ENCODE data around the gene COG5.

COG5 gene

DNA sequence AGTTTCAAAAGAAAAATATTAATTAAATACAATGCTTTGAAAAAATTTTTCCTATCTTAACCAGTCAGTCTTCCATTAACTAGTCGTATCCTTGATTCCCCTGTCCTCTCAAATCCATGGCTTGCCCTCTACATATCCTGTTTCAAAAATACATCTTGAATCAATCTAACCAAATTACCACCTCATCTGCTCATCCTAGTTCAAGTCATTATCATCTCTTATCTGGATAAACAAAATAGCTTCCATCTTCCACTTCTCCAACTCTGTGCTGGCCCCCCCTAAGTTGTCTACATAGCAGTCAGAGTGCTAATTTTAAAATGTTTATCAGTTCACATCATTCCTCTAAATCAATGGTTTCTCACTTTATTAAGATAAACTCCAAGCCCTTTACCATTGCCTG lies 269.5 kb downstream of the COG5 start:
- no peak overlapping the region for H3K27ac Mint-ChIP-seq
- DNase-seq (ENCODE audit: low spot score in 2 of 2) = no peak
- no peaks in the 10 kb centered on the region for H3K9me3 Mint-ChIP-seq
- no peak for ATAC-seq
- H3K4me3 Mint-ChIP-seq = no peak overlapping the region
- no peaks in the 10 kb centered on the region for H3K4me1 Mint-ChIP-seq
- peaks cover 19% of the 10 kb centered on the region for H3K36me3 Mint-ChIP-seq

DNA sequence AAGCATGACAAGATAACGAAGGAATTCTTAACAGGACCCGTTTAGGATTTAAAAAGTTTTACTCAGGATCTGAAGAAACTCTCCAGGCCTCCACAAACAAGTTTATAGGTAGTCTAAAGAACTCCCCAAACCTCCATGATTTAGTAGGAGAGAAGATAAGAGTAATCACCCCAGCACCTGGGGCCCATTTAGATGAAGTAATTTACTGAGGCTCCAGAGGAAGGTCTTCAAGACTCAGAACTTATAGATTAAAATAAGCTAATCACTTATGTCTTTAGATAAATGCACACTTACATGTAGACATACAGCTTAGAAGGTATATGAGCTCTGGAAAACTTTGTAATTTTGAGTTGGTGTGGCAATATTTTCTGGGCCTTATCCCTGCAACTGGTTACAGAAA lies 271.1 kb downstream of the COG5 start:
- H3K4me3 Mint-ChIP-seq = no peak overlapping the region
- H3K9me3 Mint-ChIP-seq = no peaks in the 10 kb centered on the region
- H3K4me1 Mint-ChIP-seq = no peaks in the 10 kb centered on the region
- no peak overlapping the region for H3K27ac Mint-ChIP-seq
- ATAC-seq = no peak
- DNase-seq (ENCODE audit: low spot score in 2 of 2) = no peak
- peaks cover 19% of the 10 kb centered on the region for H3K36me3 Mint-ChIP-seq

- Mint-ChIP-seq H3K27ac (no peak overlapping the region), H3K4me1 (no peaks in the 10 kb centered on the region), H3K4me3 (no peak overlapping the region), H3K36me3 (peaks cover 19% of the 10 kb centered on the region), H3K9me3 (no peaks in the 10 kb centered on the region)
- DNase-seq (ENCODE audit: low spot score in 2 of 2) (no peak), ATAC-seq (no peak)
These were observed 272.3 kb downstream of the COG5 start for GRCh38 chr7:107291434-107291833.

DNA sequence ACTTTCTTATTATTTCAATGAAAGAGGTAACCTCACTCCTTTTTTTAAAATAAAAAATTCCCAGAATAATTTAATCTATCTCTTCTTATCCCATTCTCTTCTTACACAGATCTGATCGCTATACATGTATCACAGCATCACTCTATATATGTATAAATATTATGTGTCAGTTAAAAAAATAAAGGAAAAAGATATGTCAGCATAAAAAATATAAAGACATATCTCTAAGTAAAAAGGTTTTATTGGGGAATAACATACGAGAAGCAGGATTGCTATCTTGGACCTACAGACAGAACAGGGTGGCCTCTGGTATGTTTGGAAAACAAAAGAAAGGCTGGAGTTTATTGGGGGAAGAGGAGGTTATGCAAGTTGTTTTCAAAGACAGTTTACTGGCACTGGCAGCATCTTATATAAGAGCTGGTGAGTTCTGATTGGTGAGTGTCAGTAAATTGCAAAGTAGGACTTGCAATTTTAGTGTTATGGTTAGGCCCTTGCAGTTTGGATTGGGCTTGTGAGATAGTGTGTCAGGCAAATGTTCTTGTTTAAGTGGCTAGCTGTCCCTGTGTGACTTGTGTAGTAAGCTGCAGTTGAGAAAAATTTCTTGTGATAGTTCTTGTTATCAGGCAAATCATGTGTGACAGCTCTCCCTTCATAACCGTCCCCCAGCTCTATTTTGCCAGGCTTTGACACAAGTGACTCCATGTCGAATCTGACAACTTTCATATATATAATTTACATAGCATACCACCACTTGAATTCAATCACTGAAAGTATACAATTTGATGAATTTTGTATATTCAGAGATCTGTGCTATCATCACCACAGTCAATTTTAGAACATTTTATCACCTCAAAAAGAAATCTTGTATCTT lies 276.7 kb downstream of the COG5 start:
- peaks cover 15% of the 10 kb centered on the region for H3K36me3 Mint-ChIP-seq
- H3K4me3 Mint-ChIP-seq = no peak overlapping the region
- ATAC-seq = no peak
- no peaks in the 10 kb centered on the region for H3K9me3 Mint-ChIP-seq
- H3K27ac Mint-ChIP-seq = no peak overlapping the region
- no peaks in the 10 kb centered on the region for H3K4me1 Mint-ChIP-seq
- no peak for DNase-seq (ENCODE audit: low spot score in 2 of 2)

GRCh38 chr7:107284911-107285479 lies 278.7 kb downstream of the COG5 start:
- ATAC-seq = no peak
- H3K4me3 Mint-ChIP-seq = no peak overlapping the region

GRCh38 chr7:107277331-107277730 lies 286.4 kb downstream of the COG5 start:
- Mint-ChIP-seq H3K36me3 (peaks cover 15% of the 10 kb centered on the region), H3K4me3 (no peak overlapping the region), H3K27ac (no peak overlapping the region), H3K4me1 (no peaks in the 10 kb centered on the region), H3K9me3 (no peaks in the 10 kb centered on the region)
- DNase-seq (ENCODE audit: low spot score in 2 of 2) (no peak), ATAC-seq (no peak)

More at GRCh38 chr7:107284911-107285479, 278.7 kb downstream of the COG5 start:
- Mint-ChIP-seq H3K36me3 (peaks cover 20% of the 10 kb centered on the region), H3K27ac (no peak overlapping the region), H3K9me3 (no peaks in the 10 kb centered on the region), H3K4me1 (no peaks in the 10 kb centered on the region)
- no peak for DNase-seq (ENCODE audit: low spot score in 2 of 2)

GRCh38 chr7:107276220-107276827 lies 287.4 kb downstream of the COG5 start:
- no peak for ATAC-seq
- no peak for DNase-seq (ENCODE audit: low spot score in 2 of 2)
- no peak overlapping the region for H3K4me3 Mint-ChIP-seq
- H3K4me1 Mint-ChIP-seq = no peaks in the 10 kb centered on the region
- no peaks in the 10 kb centered on the region for H3K9me3 Mint-ChIP-seq
- peaks cover 7% of the 10 kb centered on the region for H3K36me3 Mint-ChIP-seq
- no peak overlapping the region for H3K27ac Mint-ChIP-seq

GRCh38 chr7:107274506-107274905 lies 289.2 kb downstream of the COG5 start:
- peaks cover 15% of the 10 kb centered on the region for H3K36me3 Mint-ChIP-seq
- H3K27ac Mint-ChIP-seq = no peak overlapping the region

DNA sequence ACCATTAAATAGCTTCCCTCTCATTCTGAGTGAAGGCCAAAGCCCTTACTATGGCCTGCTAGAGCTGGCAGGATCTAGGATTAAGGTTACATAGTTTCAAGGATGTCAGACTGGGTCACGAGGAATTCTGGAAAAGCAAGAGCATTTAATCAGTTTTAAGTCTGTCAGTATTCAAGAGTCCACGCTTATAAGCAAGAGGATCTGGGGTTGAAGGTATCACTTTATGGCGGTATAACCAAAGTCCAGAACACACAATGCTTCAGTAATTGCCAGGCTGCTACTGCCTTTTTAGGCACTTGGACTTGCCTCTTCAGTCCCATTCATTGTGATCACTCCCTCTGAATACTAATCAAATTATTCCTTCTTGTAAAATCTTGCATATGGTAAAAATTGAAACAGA lies 293.9 kb downstream of the COG5 start:
- no peak for DNase-seq (ENCODE audit: low spot score in 2 of 2)
- H3K4me3 Mint-ChIP-seq = no peak overlapping the region
- no peak overlapping the region for H3K27ac Mint-ChIP-seq
- no peaks in the 10 kb centered on the region for H3K9me3 Mint-ChIP-seq
- H3K36me3 Mint-ChIP-seq = peaks cover 15% of the 10 kb centered on the region
- no peak for ATAC-seq
- no peaks in the 10 kb centered on the region for H3K4me1 Mint-ChIP-seq

More at GRCh38 chr7:107274506-107274905, 289.2 kb downstream of the COG5 start:
- no peaks in the 10 kb centered on the region for H3K9me3 Mint-ChIP-seq
- H3K4me1 Mint-ChIP-seq = no peaks in the 10 kb centered on the region
- ATAC-seq (peak; percentile 44), DNase-seq (ENCODE audit: low spot score in 2 of 2) (no peak)
- no peak overlapping the region for H3K4me3 Mint-ChIP-seq

GRCh38 chr7:107268594-107268993 lies 295.1 kb downstream of the COG5 start:
- H3K36me3 Mint-ChIP-seq = peaks cover 11% of the 10 kb centered on the region
- H3K4me1 Mint-ChIP-seq = no peaks in the 10 kb centered on the region
- ATAC-seq (no peak), DNase-seq (ENCODE audit: low spot score in 2 of 2) (no peak)
- H3K4me3 Mint-ChIP-seq = no peak overlapping the region
- H3K9me3 Mint-ChIP-seq = no peaks in the 10 kb centered on the region
- no peak overlapping the region for H3K27ac Mint-ChIP-seq

DNA sequence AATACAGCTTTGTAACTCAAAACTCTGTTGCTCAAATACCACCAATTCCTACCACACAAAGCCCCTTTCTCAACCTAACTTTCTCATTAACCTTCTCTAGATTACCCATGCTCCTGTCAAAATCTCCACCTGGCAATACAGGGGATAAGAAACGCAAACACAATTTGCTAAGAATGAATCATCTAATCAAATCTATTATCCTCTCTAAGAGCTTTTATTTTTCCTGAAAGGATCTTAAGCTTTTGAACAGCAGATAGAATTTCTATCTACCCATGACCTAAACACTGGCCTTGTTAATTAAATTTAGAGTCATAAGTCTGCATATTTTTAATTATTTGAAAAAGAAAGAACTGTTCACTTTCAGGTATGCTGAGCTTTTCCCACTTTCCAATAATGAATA lies 296.6 kb downstream of the COG5 start:
- no peak overlapping the region for H3K27ac Mint-ChIP-seq
- no peaks in the 10 kb centered on the region for H3K4me1 Mint-ChIP-seq
- H3K4me3 Mint-ChIP-seq = no peak overlapping the region
- DNase-seq (ENCODE audit: low spot score in 2 of 2) (no peak), ATAC-seq (no peak)
- peaks cover 8% of the 10 kb centered on the region for H3K36me3 Mint-ChIP-seq
- H3K9me3 Mint-ChIP-seq = no peaks in the 10 kb centered on the region

DNA sequence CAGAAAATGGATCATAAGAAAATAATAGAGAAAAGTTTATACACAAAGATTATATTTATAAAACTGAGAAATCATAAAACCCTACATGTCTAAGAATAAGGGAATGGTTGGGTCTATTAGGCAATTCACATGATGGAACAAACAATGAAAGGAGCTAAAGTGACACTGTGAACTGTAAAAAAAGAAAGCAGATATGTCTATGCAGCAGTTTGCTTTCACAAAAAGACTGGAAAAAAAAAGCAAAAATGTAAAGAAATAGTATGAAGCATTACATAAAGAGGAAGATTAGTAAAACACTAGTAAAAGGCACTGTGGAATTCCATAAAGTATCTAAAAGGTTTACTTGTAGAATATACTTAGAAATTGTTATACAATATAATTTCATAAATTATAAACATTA lies 299.0 kb downstream of the COG5 start:
- no peaks in the 10 kb centered on the region for H3K36me3 Mint-ChIP-seq

GRCh38 chr7:107262857-107263256 lies 300.9 kb downstream of the COG5 start:
- H3K4me3 Mint-ChIP-seq = no peak overlapping the region
- no peaks in the 10 kb centered on the region for H3K9me3 Mint-ChIP-seq
- ATAC-seq (no peak), DNase-seq (ENCODE audit: low spot score in 2 of 2) (no peak)
- H3K36me3 Mint-ChIP-seq = no peaks in the 10 kb centered on the region
- no peaks in the 10 kb centered on the region for H3K4me1 Mint-ChIP-seq
- H3K27ac Mint-ChIP-seq = no peak overlapping the region

More for the DNA sequence above, 299.0 kb downstream of the COG5 start:
- DNase-seq (ENCODE audit: low spot score in 2 of 2) (no peak), ATAC-seq (no peak)
- Mint-ChIP-seq H3K4me1 (no peaks in the 10 kb centered on the region), H3K9me3 (no peaks in the 10 kb centered on the region), H3K4me3 (no peak overlapping the region), H3K27ac (no peak overlapping the region)

DNA sequence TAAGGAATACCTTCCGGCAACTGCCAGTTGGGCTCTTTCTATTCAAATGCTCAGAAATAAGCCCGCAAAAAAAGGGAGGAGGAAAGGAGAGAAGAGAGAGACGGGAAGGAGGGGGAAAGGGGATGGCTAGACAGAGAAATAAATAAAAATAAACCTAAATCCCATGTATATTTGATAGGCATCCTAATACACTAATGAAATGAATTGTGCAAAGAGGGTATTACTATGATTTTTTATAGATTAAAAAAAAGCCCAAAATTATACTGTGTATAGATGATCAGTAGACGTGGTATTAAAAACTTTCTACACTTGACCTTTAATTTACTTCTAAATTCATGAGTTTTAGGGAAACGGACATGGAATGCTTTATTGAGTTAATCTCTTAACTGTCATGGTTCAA lies 305.0 kb downstream of the COG5 start:
- no peaks in the 10 kb centered on the region for H3K4me1 Mint-ChIP-seq
- H3K9me3 Mint-ChIP-seq = no peaks in the 10 kb centered on the region
- DNase-seq (ENCODE audit: low spot score in 2 of 2) (no peak), ATAC-seq (no peak)
- H3K27ac Mint-ChIP-seq = no peak overlapping the region
- no peak overlapping the region for H3K4me3 Mint-ChIP-seq
- H3K36me3 Mint-ChIP-seq = no peaks in the 10 kb centered on the region

- Mint-ChIP-seq H3K27ac (no peak overlapping the region), H3K4me3 (no peak overlapping the region), H3K36me3 (peaks cover 4% of the 10 kb centered on the region), H3K4me1 (no peaks in the 10 kb centered on the region), H3K9me3 (no peaks in the 10 kb centered on the region)
- ATAC-seq (no peak), DNase-seq (ENCODE audit: low spot score in 2 of 2) (no peak)
These were observed 308.1 kb downstream of the COG5 start for GRCh38 chr7:107255602-107256001.
